ENCODE results near the gene CRYGN.

CRYGN gene

GRCh38 chr7:151439855-151440798, at the start of gene CRYGN:
Gene CRYGN, minus strand, starts transcription at chr7:151440141. Its CDS starts 224 bp downstream, at chr7:151439917.
- DNase-seq (ENCODE audit: low read depth in 2 of 2, low spot score in 1 of 2): no peak

- no peak for DNase-seq (ENCODE audit: low read depth in 2 of 2, low spot score in 1 of 2)
Measured at GRCh38 chr7:151489498-151489897, 49.6 kb upstream of the CRYGN start.

- no peak for DNase-seq (ENCODE audit: low read depth in 2 of 2, low spot score in 1 of 2)
Measured at GRCh38 chr7:151488096-151488495, 48.2 kb upstream of the CRYGN start.

- DNase-seq (ENCODE audit: low read depth in 2 of 2, low spot score in 1 of 2): no peak
Measured at GRCh38 chr7:151487228-151487627, 47.3 kb upstream of the CRYGN start.

GRCh38 chr7:151486074-151486473, 46.1 kb upstream of the CRYGN start:
- DNase-seq (ENCODE audit: low read depth in 2 of 2, low spot score in 1 of 2): no peak

GRCh38 chr7:151484971-151485707, 45.2 kb upstream of the CRYGN start:
- no peak for DNase-seq (ENCODE audit: low read depth in 2 of 2, low spot score in 1 of 2)

GRCh38 chr7:151483711-151483983, 43.7 kb upstream of the CRYGN start:
- DNase-seq (ENCODE audit: low read depth in 2 of 2, low spot score in 1 of 2): no peak

- no peak for DNase-seq (ENCODE audit: low read depth in 2 of 2, low spot score in 1 of 2)
Measured at GRCh38 chr7:151482883-151483710, 43.2 kb upstream of the CRYGN start.

GRCh38 chr7:151481650-151482505, 41.9 kb upstream of the CRYGN start:
- no peak for DNase-seq (ENCODE audit: low read depth in 2 of 2, low spot score in 1 of 2)

GRCh38 chr7:151477867-151478266, 37.9 kb upstream of the CRYGN start:
- no peak for DNase-seq (ENCODE audit: low read depth in 2 of 2, low spot score in 1 of 2)

GRCh38 chr7:151472644-151473380, 32.9 kb upstream of the CRYGN start:
- DNase-seq (ENCODE audit: low read depth in 2 of 2, low spot score in 1 of 2): no peak

GRCh38 chr7:151470711-151471110, 30.8 kb upstream of the CRYGN start:
- no peak for DNase-seq (ENCODE audit: low read depth in 2 of 2, low spot score in 1 of 2)

GRCh38 chr7:151469281-151469680, 29.3 kb upstream of the CRYGN start:
- DNase-seq (ENCODE audit: low read depth in 2 of 2, low spot score in 1 of 2): no peak

GRCh38 chr7:151468217-151469018, 28.5 kb upstream of the CRYGN start:
- no peak for DNase-seq (ENCODE audit: low read depth in 2 of 2, low spot score in 1 of 2)

- DNase-seq (ENCODE audit: low read depth in 2 of 2, low spot score in 1 of 2): no peak
Measured at GRCh38 chr7:151465169-151465568, 25.2 kb upstream of the CRYGN start.

- DNase-seq (ENCODE audit: low read depth in 2 of 2, low spot score in 1 of 2): no peak
Measured at GRCh38 chr7:151462306-151462779, 22.4 kb upstream of the CRYGN start.

- no peak for DNase-seq (ENCODE audit: low read depth in 2 of 2, low spot score in 1 of 2)
Measured at GRCh38 chr7:151461942-151462230, 21.9 kb upstream of the CRYGN start.

- DNase-seq (ENCODE audit: low read depth in 2 of 2, low spot score in 1 of 2): no peak
Measured at GRCh38 chr7:151461096-151461941, 21.4 kb upstream of the CRYGN start.
